Measurements from ENCODE around the gene ALPI.

Gene ALPI

DNA sequence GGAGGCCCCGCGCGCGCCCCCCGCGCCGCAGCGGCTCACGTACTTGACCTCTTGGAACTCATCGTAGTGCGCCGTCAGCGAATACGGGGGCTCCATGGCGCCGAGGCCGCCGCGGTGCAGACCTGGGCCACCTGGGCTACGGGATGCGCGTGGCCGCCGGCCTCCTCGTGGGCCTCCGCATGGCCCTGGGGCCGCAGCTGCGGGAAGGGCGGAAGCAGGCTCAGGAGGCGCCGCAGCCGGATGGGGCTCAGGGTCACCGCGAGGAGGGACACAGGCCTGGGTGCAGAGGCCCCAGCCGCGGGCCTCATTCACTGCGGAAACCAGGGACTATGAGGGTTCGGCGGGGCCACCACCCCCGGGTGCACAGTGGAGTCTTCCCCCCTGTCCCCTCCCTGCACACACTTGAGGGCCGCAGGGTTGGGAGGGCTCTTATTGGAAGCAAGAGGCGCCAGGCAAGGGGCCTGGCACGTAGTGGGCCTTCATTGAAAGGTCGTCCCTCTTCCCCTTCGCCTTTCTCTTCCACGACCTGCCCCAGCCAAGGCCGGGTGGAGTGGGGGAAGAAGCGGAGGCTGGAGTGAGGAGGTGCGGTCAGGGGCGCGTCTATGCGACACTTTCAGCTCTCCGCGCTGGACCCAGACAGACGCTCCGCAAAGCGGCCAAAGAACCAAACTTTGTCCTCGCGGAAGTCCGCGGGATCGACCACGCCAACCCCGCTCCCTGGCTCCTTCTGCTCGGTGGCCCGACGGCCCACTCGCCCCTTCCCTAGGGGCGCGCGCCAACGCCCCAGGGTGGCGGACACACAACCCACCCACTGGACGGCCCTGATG lies 30.8 kb downstream of the ALPI start:
- DNase-seq, result no peak

DNA sequence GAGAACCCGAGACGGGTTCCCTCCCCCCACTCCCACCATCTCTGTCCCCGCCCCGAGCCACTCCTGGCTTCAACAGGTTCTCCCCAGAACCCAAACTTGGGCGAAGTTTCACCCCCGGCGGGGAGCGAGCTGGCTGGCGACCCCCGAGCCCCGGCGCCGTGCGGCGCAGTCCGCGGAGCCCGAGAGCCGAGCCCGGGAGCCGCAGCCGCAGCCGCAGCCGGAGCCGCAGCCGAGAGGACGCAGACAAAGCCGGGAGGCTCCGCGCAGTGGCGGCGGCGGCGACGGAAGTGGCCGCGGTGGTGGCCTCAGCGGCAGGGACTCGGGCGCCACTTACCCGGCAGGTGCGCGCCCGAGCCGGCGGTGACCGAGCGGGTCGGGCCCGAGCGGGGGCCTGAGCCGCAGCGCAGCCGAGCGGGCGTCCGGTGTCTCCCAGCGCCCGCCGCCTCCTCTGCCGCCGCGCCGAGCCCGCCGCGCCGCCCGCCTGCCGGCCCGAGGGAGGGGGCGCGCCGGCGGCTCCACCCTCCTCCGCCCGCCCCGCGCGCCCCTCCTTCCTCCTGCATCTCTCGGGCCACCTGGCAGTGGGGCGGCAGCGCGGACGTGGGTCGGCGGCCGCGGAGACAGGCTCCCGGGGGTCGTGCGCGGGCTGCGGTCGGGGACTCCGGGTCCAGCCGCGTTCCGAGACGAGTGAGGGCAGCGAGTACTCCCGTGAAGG lies 31.6 kb downstream of the ALPI start, which contains the start of gene ECEL1:
ECEL1 (minus strand) TSS at position 450 of the 712 bp plus-strand sequence. CDS start 1,181 bp downstream, outside the sequence.
- DNase-seq, result peak; percentile 34

DNA sequence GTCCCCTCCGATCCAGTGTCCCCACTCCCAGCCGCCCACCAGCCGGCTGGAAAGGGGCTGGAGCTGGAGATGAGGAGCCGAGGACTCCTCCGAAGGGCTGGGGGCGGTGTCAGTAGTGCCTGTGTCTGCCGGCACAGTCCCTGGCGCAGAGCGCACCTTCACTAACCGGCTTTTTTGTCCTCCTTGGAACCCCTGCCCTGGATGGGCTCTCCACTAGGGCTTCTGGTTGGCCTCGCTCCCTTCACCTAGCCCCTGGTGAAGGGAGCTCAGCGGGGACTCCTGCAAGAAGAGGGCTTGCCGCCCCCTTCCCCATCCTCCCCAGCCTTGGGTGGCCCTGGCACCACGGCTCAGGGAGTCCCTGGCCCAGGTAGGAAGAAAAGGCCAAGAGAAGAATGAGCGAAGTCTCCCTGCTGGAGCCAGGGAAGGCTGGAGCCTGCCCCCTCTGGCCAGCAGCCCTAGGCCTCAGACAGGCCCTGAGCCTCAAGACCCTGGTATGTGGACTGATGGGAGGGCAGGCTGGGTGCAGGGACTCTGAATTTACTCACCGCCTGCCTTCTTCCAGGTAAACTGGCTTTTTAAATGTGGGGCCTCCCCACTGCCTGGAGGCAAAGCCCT lies 32.3 kb downstream of the ALPI start:
- DNase-seq, result no peak

DNA sequence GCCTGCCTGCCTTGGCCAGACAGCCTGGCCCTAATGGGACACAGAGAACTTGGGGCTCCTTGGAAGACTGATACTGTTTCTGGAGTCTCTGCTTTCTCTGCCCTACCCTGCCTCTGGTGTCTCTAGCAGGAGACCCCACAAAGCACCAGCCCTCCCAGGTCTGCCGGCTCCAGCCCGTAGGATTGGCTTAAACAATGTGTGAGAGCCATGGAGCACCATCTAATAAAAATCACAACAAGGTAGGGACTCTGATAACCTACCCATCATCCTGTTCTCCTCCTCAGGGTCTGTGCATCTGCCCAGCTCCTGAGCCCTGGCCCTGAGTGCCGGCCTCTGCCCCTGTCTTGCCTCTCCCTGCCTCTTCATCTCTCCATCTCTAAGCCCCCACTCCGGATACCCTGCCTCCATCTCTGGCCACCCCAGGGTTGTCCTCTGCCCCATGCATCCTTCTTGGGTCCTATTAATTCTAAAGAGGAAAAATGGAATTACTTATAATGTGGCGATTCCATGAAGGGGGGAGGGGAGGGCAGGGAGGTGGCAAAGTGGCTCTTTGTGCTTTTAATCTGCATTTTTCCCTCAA lies 32.9 kb downstream of the ALPI start:
- no peak for DNase-seq

DNA sequence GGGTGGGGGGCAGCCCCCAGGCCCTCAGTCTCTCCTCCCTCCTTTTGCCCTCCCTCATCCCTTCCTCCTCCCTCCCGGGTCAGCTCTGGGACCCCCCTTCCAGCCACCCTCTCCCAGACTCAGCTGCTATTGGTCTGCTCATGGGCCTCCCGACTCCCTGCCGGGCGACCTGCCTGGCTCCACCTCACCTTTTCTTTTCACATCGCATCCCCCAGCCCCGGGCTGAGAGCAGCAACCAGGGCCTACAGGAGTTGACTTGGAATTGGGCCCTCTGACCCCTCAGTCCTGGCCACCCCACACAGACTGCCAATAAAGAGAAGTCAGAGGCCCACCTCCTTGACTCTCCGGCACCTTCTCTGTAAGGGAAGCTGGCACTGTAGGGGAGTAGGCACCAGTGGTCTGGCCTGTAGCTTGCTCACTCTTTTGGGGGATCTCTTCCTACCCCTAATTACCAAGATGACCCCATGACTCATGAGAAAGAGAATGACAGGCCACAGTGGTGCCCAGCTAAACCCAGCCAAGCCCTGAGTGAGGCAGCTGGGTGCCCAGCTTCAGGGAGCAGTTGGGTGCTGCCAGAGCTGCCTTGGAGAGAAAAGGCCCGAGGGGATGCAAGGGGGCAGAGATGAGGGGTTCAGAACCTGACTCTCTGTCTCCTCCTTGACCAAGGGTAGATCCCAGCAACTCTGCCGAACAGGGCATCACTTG lies 33.7 kb downstream of the ALPI start:
- DNase-seq, result no peak

DNA sequence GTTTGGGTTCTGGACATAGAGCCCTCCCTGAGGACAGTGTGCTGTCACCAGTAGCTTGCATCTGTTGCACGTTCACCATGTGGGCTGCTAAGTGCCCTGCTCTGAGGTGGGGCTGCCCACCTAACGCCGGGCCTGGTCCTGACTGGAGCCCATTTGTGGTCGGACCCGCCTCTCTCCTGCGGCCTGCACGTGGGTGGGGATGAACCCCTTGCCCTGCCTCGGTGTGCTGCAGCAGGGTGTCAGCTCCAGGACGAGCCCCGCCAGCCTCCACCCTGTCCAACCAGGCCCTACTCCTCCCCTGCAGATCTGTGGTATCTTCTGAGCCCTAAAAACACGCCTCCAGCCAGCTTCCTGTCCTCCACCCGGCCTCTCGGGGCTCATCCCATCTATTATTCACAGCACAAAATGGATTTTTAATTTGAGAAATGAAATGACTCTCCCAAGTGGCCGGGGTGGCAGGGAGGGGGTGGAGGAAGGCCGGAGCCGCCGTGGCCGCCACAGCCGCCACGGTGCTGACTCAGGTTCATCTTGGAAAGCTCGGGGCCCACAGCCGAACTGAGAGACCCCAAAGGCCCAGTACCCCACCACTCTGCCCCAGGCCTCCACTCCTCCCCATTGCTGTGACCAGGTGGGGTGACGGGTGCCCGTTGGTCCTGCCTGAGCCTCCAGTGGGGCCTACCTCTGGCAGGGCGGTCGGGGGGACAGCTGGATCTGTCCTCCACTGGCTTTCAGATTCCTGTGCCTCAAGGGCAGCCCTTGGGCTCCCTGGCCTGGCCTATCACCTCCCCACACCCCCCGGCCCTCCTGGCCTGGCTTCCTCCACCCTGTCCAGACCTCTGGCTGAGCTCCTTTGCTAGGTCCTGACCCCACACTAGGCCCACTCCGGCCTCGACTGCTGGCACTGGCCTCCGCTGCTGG lies 34.5 kb downstream of the ALPI start:
- DNase-seq, result no peak

DNA sequence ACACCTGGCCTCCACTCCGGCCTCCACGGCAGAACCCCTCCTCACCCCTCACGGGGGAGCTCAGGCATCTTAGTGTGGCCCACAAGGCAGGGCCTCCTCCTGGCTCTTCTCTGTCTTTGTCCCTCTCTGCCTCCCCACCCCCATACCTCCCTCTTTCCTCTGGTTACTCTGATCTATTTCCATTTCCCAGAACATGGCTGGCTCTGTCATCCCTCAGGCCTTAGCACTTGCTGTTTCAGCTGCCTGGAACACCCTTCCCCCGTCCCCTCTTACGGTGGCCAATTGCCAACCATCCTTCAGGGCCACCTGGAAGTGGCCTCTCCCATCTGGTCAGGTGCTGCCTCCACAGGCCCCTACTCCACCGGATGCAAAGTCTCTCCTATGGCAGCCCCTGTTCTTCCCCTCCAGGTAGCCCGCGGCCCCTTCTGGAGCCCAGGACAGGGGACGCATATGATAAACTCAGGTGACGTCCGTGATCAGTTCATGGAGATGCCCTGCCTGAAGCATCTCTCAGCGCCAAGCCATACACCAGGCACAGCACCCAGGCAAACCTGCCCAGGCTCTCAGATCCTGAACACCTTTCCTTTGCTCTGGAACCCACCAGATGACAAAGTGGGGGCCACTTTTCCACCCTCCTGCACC lies 35.3 kb downstream of the ALPI start:
- no peak for DNase-seq

DNA sequence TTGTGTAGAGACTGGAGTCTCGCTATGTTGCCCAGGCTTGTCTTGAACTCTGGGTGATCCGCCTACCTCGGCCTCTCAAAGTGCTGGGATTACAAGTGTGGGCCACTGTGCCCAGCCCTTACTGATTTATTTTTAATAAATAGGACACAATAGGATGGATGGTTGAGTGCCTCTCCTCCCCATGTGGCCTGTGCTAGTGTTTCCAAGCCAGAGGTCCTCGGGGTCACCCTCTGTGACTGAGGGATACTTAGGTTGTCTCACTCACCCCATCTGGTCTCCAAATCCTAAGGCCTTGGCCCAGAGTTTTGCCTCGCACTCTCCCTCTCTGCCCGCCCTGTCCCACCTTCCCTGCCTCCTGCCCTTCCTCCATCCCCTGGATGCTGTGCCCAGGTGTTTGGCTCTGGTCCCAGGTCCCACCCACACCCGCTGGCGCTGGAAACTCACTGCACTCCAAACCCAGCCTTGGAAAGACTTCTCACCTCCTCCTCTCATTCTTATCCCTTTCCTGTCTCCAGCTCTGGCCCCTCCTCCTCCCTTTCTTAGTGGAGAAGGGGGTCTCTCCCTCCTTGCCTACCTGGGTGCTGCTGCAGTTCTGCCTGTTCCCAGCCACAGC lies 36.4 kb downstream of the ALPI start:
- no peak for DNase-seq

DNA sequence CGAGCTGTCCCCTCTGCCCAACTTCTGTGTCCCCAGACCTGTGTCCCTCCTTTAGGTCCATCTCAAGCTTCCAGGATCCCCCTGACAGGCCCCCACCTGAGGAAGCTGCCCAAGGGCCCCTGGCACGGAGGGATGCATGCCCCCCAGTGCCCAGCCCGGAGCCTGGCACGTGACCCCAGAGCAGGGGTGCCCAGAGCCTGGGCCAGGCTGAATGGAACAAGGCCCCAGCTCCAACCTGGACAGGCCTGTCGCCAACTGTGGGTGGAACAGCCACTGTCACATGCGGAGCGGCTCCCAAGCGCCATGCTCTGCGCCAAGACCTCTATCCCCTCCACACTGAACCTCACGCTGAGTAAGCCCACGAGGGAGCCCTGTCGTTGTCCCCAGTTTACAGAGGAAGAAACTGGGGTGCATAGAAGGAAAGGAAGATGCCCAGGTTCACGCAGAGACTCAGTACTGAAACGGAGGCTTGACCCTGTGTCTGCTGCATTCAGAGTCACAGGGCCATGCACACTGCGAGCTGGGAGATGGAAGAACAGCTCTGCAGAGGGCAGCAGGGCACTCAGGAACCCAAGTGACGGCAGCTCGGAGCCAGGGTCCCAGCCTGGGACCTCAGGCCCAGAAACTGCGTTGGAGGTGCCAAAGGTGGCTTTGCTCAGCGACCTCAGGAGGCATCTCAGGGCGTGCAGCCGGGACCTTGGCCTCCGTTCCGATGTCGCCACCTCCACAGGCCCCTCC lies 37.2 kb downstream of the ALPI start:
- no peak for DNase-seq

DNA sequence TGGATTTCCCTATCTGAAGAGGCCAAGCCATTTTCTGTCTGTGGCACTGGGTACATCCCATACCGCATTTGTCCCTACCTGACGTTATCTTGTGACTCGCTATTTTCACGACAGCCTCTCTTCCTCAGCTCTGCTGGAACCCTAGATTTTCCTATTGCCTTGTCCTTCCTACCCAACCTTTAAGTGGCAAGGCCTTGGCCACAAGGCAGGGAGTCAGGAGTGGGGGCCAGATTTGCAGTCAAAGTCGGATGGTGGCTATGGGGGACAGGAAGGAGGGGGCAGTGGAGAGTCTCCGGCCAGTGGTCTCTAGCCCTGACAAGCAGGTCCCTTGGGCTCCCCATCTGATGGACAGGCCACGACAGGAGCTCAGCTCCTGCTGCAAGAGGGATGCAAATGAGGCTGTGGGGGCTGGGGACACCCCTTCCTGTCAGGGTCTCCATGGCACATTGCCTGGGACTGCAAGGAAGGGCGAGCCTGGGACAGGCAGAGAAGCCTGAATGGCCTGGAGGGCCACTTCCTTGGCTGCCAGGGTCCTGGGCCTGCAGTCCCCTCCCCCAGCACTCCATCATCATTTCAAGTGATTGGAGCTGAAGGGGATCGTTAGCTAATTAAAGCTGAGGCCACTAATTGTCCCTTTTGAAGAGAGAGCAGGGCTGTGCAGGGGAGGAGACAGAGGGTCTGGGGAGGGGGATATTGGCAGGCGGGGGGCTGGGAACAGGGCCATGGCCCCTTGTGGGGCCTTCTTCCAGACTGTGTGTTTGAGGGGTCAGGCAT lies 37.9 kb downstream of the ALPI start:
- DNase-seq, result no peak

DNA sequence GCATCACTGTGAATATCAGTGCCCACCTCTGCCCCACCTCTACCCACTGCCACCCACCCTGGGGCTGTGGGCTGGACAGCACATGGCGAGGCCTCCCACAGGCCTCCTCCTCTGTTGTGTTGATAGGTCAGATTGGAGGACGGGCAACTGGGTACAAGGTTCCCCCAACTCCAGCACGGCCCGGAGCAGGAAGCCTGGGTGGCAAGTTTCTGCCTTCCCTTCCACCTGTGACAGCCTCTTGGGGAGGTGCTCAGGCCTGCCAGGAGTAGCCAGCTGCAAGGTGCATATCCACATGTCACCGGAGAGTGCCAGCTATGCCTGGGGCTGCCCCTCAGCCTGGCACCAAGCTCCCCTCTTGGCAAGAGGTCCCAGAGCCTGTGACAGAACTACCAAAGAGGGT lies 38.6 kb downstream of the ALPI start:
- no peak for DNase-seq

DNA sequence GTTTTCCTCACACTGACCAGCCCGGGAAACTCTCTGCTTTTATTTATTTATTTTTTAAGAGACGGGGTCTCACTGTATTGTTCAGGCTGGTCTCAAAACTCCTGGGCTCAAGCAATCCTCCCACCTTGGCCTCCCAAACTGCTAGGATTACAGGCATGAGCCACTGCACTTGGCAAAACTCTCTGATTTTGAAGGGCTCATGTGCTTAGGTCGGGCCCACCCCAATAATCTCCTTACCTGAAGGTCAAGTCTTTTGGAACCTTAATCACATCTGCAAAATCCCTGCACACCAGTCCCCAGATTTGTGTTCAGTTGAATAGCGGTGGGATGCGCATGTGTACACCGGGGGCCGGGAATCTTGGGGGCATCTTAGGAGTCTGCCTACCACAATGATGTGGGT lies 39.3 kb downstream of the ALPI start:
- no peak for DNase-seq

DNA sequence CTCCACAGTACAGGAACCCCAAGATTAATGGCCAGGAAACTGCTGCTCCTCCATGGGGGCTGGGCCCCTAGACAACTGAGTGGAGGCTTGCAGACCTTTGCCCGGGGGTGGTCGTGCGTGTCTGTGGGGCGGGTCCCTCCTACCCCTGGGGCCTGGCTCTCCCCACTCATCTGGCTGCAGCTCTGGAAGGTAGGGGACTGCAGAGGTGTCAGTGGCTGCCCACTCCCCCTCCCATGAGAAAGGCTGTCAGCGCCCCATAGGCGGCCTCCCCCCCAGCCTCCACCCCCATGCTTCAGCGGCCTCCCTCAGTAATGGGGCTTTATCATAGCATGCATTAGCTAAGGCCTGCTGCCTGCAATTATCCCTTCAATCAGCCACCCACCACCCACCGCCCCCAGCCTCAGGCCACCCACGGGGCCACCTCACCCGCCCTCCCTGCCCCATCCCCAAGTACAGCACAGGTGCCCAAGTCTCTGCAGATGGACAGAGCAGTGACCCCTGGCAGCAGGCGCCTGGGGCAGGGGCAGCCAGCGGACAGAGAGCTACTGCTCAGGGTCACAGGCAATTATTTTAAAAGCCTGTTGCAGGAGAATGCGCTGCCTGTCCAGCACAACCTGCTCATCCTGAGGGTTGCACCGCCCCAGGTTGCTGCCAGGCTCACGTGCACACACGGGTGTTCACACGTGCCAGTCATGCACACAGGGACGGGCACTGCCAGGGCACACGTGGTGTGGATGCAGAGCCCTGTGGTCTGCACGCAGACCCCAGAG lies 40.7 kb downstream of the ALPI start:
- DNase-seq, result no peak

DNA sequence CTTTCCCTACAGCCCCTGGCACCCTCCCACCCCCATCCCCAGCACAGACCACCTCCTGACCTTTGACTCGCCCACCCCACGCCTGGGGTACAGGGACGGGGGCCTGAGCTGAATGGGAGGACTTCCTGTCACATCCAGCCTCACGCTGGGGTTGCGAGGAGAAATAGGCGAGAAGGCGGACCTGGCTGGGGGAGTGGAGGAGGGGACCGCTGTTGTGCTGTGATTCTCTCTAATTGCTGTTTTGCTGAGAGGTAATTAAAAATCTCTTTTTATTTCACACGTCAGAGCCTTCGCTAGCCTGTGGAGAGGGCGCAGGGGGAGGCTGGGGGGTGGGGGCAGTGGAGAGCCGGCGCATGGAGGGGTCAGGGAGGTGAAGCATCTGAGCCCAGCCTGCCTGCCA lies 41.4 kb downstream of the ALPI start:
- DNase-seq, result no peak

DNA sequence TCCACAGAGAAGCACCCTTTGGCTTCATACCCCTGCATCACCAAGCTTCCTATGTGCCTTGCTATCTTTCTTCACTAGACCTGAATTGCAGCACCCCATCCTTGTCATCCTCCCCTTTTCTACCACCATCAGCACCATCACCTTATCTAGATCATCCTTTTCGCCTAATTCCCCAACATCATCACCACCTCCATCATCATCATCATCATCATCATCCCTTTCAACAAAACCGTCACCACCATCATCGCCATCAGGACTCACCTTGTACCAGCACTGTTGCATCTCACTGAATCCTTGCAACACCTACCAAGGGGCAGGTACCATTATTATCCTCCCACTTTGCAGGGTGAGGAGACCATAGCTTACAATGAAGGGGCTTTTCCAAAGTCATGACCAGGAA lies 42.5 kb downstream of the ALPI start:
- DNase-seq, result no peak

DNA sequence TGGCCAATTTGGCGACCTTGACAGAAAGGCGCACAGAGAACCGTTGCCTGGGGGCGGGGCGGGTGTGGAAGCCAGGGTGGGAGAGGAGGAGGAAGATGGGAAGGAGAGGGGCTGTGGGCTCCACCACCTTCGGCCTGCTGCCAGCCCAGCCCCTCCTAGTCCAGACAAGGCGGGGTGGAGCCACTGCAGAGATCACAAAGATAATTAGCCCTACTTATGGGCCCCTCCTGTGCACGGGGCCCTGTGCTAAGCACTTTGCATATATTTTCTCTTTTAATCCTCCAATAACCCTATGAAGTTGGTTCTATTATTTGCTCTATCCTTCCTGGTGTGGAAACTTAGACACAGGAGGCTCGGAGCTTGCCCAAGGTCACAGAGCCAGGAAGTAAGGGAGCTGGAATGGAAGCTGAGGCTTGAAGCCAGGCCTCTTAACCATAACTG lies 45.4 kb downstream of the ALPI start:
- no peak for DNase-seq

DNA sequence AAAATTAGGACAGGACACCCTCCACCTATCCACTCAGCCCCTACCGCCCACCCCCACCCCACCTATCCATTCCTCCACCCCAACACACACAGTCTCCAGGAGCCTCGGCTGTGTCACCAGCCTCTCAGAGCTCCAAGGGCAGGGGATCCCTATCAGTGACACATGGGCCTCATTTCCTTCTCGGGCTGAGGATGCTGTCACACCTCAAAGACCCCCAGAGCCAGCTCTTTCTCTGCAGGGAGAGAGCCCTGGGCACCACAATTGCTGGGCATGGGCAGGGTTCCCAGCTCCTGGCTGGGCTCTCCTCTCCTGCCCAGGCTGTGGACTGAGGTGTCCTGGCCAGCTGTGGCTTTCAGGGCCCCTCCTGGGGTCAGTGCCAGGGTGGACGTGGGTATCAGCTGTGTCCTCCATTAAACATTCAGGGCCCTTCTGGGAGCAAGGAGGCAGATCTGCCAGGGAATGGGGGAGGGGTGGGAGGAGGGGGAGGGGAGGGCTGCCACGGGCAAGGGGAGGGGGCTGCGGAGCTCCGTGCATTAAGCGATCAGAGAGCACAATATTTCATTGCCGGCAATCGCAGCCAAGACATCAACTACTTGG lies 45.9 kb downstream of the ALPI start:
- DNase-seq, result no peak

DNA sequence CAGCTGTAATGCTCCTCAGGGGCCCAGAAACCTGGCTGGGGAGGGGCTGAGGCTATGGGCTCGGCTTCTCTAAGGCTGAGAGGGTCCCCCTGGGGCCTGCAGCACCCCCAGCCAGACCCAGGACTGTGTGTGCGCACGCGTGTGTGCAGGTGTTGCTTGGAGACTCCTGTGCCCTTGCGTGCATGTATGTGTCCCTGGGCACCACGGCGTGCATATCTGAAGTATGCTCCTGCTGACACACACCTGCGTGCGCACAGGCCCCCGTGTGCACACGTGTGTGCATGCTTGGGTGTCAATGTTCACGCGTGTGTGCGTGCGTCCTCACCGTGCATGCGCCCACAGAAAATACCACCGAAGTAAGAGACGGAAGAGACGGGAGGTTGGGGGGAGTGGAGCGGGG lies 46.6 kb downstream of the ALPI start:
- DNase-seq, result no peak

Data from stimulated activated CD4-positive, alpha-beta T cell treated with anti-CD3 and anti-CD28 coated beads, Interleukin-15, amount 100 ng/mL, for 24 hours (primary cell).